Measurements from ENCODE around the gene ZNF503. TPM values are rescaled to one million over a fixed set of nuclear protein-coding genes. Genes with fewer than 3 reads are reported as not detected.

ZNF503 gene
- total and polyA plus RNA-seq, 2 experiments from 2014 or later = 0.21 TPM; not detected in 1

DNA sequence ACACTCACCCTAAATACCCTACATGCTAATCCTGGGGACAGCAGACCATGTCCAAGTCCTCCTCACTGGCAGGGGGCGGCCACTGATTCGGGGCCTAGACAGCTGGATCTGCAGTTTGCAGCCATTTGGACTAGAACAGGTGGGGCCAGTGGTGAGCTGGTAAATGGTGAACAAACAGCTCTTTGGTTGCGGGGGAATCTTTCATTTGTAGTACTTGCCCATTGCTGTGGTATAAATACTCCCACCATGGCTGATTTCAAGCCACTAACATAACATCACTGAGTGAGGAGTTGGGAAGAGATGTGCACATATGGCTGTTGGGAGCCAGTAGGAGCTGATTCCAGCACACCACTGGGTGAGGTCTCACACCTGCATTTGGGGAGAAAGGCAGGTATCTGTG, 13.5 kb downstream of the ZNF503 start:
- H3K4me1 ChIP-seq (ENCODE audit: insufficient read depth) = no peaks in the 10 kb centered on the region
- H4K20me1 ChIP-seq (replicated peaks; ENCODE audit: insufficient read depth) = no peaks in the 10 kb centered on the region
- no peaks in the 10 kb centered on the region; the same call in 1 of the 2 replicates for H3K9me2 ChIP-seq (ENCODE audit: insufficient read depth)
- H3K27me3 ChIP-seq (ENCODE audit: insufficient read depth) = peaks cover 22% of the 10 kb centered on the region
- Mint-ChIP-seq H3K27me3 (ENCODE audit: insufficient read depth, low read depth, poor library complexity) (peaks cover 12% of the 10 kb centered on the region), H3K4me3 (no peak overlapping the region), H3K9me3 (peaks cover 8% of the 10 kb centered on the region), H3K36me3 (ENCODE audit: low read depth) (no peaks in the 10 kb centered on the region; the same call in 2 of the 3 replicates), H3K4me1 (no peaks in the 10 kb centered on the region), H3K27ac (no peak overlapping the region)
- H3K27ac ChIP-seq (ENCODE audit: low read depth) = no peak overlapping the region
- TF ChIP-seq ZNF114 (CRISPR knock-in tag; IDR thresholded peaks at IDR 0.05) = no peak
- TF ChIP-seq, protein P1, sequence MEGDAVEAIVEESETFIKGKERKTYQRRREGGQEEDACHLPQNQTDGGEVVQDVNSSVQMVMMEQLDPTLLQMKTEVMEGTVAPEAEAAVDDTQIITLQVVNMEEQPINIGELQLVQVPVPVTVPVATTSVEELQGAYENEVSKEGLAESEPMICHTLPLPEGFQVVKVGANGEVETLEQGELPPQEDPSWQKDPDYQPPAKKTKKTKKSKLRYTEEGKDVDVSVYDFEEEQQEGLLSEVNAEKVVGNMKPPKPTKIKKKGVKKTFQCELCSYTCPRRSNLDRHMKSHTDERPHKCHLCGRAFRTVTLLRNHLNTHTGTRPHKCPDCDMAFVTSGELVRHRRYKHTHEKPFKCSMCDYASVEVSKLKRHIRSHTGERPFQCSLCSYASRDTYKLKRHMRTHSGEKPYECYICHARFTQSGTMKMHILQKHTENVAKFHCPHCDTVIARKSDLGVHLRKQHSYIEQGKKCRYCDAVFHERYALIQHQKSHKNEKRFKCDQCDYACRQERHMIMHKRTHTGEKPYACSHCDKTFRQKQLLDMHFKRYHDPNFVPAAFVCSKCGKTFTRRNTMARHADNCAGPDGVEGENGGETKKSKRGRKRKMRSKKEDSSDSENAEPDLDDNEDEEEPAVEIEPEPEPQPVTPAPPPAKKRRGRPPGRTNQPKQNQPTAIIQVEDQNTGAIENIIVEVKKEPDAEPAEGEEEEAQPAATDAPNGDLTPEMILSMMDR (conservative IDR thresholded peaks at IDR 0.05; ENCODE audit: low read depth in 2 of 2) = no peak
- TF ChIP-seq JUNB (IDR thresholded peaks at IDR 0.05; ENCODE audit: unreplicated experiment) = no peak
- H3K4me3 ChIP-seq = no peak overlapping the region
- H3K4me2 ChIP-seq = no peak overlapping the region
- no peak for ATAC-seq
- no peaks in the 10 kb centered on the region for H3K79me2 ChIP-seq (replicated peaks; ENCODE audit: insufficient read depth)
- no peak for DNase-seq (ENCODE audit: low spot score)
- H3K36me3 ChIP-seq (ENCODE audit: insufficient read depth) = no peaks in the 10 kb centered on the region
- H3F3A ChIP-seq (replicated peaks; ENCODE audit: low read depth) = no peaks in the 10 kb centered on the region
- H2AFZ ChIP-seq = no peak overlapping the region

DNA sequence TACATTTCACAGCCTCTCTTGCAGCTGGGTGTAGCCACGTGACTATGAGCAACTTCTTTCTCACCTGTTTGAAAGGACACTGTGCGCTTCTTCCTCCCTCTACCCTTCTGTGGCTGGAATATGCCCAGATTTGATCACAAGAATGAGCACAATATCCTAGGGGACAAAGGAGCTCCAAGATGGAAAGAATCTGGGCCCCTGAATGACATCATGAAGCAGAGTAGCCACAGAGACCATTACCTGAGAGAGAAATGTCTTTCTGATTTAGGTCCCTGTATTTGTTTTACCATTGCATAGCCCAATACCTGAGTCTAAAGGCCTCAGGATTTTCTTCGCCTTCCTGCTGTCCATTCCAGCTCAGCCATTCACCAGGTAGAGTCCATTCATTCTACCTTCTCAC, 15.4 kb downstream of the ZNF503 start:
- Histone ChIP-seq H4K20me1 (replicated peaks; ENCODE audit: insufficient read depth) (no peaks in the 10 kb centered on the region), H3K4me2 (no peak overlapping the region), H2AFZ (no peak overlapping the region), H3K79me2 (replicated peaks; ENCODE audit: insufficient read depth) (no peaks in the 10 kb centered on the region), H3K4me3 (no peak overlapping the region), H3K4me1 (ENCODE audit: insufficient read depth) (no peaks in the 10 kb centered on the region), H3F3A (replicated peaks; ENCODE audit: low read depth) (no peaks in the 10 kb centered on the region), H3K27me3 (ENCODE audit: insufficient read depth) (0 out of 2 replicates have a peak, but pooled peaks cover 3% of the 10 kb centered on the region), H3K27ac (ENCODE audit: low read depth) (no peak overlapping the region), H3K36me3 (ENCODE audit: insufficient read depth) (no peaks in the 10 kb centered on the region), H3K9me2 (ENCODE audit: insufficient read depth) (peaks cover 4% of the 10 kb centered on the region)
- Mint-ChIP-seq H3K4me1 (no peaks in the 10 kb centered on the region), H3K36me3 (ENCODE audit: low read depth) (no peaks in the 10 kb centered on the region; the same call in 2 of the 3 replicates), H3K27ac (no peak overlapping the region), H3K9me3 (peaks cover 8% of the 10 kb centered on the region), H3K27me3 (ENCODE audit: insufficient read depth, low read depth, poor library complexity) (peaks cover 8% of the 10 kb centered on the region), H3K4me3 (no peak overlapping the region)
- no peak for ATAC-seq
- DNase-seq (ENCODE audit: low spot score) = no peak
- TF ChIP-seq EZH2phosphoT487 (IDR thresholded peaks at IDR 0.05; ENCODE audit: unreplicated experiment) (no peak), ZNF114 (CRISPR knock-in tag; IDR thresholded peaks at IDR 0.05) (no peak), NANOG (IDR thresholded peaks at IDR 0.05; ENCODE audit: borderline replicate concordance) (no peak), EZH2 (IDR thresholded peaks at IDR 0.05; ENCODE audit: low read depth, unreplicated experiment) (no peak), ZNF331 (CRISPR knock-in tag; IDR thresholded peaks at IDR 0.05; ENCODE audit: low read depth) (no peak), POLR2AphosphoS5 (IDR thresholded peaks at IDR 0.05; ENCODE audit: low read depth) (no peak)
- TF ChIP-seq, protein P2, sequence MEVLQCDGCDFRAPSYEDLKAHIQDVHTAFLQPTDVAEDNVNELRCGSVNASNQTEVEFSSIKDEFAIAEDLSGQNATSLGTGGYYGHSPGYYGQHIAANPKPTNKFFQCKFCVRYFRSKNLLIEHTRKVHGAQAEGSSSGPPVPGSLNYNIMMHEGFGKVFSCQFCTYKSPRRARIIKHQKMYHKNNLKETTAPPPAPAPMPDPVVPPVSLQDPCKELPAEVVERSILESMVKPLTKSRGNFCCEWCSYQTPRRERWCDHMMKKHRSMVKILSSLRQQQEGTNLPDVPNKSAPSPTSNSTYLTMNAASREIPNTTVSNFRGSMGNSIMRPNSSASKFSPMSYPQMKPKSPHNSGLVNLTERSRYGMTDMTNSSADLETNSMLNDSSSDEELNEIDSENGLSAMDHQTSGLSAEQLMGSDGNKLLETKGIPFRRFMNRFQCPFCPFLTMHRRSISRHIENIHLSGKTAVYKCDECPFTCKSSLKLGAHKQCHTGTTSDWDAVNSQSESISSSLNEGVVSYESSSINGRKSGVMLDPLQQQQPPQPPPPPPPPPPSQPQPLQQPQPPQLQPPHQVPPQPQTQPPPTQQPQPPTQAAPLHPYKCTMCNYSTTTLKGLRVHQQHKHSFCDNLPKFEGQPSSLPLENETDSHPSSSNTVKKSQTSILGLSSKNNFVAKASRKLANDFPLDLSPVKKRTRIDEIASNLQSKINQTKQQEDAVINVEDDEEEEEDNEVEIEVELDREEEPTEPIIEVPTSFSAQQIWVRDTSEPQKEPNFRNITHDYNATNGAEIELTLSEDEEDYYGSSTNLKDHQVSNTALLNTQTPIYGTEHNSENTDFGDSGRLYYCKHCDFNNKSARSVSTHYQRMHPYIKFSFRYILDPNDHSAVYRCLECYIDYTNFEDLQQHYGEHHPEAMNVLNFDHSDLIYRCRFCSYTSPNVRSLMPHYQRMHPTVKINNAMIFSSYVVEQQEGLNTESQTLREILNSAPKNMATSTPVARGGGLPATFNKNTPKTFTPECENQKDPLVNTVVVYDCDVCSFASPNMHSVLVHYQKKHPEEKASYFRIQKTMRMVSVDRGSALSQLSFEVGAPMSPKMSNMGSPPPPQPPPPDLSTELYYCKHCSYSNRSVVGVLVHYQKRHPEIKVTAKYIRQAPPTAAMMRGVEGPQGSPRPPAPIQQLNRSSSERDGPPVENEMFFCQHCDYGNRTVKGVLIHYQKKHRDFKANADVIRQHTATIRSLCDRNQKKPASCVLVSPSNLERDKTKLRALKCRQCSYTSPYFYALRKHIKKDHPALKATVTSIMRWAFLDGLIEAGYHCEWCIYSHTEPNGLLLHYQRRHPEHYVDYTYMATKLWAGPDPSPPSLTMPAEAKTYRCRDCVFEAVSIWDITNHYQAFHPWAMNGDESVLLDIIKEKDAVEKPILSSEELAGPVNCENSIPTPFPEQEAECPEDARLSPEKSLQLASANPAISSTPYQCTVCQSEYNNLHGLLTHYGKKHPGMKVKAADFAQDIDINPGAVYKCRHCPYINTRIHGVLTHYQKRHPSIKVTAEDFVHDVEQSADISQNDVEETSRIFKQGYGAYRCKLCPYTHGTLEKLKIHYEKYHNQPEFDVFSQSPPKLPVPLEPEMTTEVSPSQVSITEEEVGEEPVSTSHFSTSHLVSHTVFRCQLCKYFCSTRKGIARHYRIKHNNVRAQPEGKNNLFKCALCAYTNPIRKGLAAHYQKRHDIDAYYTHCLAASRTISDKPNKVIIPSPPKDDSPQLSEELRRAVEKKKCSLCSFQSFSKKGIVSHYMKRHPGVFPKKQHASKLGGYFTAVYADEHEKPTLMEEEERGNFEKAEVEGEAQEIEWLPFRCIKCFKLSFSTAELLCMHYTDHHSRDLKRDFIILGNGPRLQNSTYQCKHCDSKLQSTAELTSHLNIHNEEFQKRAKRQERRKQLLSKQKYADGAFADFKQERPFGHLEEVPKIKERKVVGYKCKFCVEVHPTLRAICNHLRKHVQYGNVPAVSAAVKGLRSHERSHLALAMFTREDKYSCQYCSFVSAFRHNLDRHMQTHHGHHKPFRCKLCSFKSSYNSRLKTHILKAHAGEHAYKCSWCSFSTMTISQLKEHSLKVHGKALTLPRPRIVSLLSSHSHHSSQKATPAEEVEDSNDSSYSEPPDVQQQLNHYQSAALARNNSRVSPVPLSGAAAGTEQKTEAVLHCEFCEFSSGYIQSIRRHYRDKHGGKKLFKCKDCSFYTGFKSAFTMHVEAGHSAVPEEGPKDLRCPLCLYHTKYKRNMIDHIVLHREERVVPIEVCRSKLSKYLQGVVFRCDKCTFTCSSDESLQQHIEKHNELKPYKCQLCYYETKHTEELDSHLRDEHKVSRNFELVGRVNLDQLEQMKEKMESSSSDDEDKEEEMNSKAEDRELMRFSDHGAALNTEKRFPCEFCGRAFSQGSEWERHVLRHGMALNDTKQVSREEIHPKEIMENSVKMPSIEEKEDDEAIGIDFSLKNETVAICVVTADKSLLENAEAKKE (CRISPR knock-in tag; IDR thresholded peaks at IDR 0.05) = no peak
- TF ChIP-seq, protein P3, sequence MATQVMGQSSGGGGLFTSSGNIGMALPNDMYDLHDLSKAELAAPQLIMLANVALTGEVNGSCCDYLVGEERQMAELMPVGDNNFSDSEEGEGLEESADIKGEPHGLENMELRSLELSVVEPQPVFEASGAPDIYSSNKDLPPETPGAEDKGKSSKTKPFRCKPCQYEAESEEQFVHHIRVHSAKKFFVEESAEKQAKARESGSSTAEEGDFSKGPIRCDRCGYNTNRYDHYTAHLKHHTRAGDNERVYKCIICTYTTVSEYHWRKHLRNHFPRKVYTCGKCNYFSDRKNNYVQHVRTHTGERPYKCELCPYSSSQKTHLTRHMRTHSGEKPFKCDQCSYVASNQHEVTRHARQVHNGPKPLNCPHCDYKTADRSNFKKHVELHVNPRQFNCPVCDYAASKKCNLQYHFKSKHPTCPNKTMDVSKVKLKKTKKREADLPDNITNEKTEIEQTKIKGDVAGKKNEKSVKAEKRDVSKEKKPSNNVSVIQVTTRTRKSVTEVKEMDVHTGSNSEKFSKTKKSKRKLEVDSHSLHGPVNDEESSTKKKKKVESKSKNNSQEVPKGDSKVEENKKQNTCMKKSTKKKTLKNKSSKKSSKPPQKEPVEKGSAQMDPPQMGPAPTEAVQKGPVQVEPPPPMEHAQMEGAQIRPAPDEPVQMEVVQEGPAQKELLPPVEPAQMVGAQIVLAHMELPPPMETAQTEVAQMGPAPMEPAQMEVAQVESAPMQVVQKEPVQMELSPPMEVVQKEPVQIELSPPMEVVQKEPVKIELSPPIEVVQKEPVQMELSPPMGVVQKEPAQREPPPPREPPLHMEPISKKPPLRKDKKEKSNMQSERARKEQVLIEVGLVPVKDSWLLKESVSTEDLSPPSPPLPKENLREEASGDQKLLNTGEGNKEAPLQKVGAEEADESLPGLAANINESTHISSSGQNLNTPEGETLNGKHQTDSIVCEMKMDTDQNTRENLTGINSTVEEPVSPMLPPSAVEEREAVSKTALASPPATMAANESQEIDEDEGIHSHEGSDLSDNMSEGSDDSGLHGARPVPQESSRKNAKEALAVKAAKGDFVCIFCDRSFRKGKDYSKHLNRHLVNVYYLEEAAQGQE (IDR thresholded peaks at IDR 0.05; ENCODE audit: unreplicated experiment) = no peak
